HG03045 (cell line): ENCODE measurements around the gene DCLRE1B.
A peak's percentile ranks its signal among the peaks of the same experiment; 100 is the strongest.

Source experiments
- ATAC-seq: cut with Tn5 transposase; IDR thresholded peaks from one replicate; pipeline ENCODE4 v1.9.1; 2021; ENCODE audit warnings: mild to moderate bottlenecking, moderate library complexity; ENCODE audit not compliant: unreplicated experiment

DCLRE1B gene

GRCh38 chr1:113904674-113905434 is at the start of gene DCLRE1B, which contains the start of gene AP4B1:
Gene DCLRE1B, plus strand, starts transcription at chr1:113905326. Its CDS starts 261 bp downstream, at chr1:113905587.
Gene AP4B1, minus strand, starts transcription at chr1:113904799. Its CDS starts 82 bp downstream, at chr1:113904717.
- peak; percentile 90 for ATAC-seq

GRCh38 chr1:113855630-113856400 is 49.3 kb upstream of the DCLRE1B start:
- ATAC-seq, result no peak

GRCh38 chr1:113856401-113856790 is 48.7 kb upstream of the DCLRE1B start:
- no peak for ATAC-seq

GRCh38 chr1:113857776-113858175 is 47.4 kb upstream of the DCLRE1B start:
- no peak for ATAC-seq

GRCh38 chr1:113858418-113858817 is 46.7 kb upstream of the DCLRE1B start:
- ATAC-seq, result no peak

- no peak for ATAC-seq
Observed at GRCh38 chr1:113858982-113859381, 46.1 kb upstream of the DCLRE1B start.

GRCh38 chr1:113859478-113860175 is 45.5 kb upstream of the DCLRE1B start:
- ATAC-seq, result peak; percentile 83

- no peak for ATAC-seq
Observed at GRCh38 chr1:113860891-113861290, 44.2 kb upstream of the DCLRE1B start.

GRCh38 chr1:113861641-113862040 is 43.5 kb upstream of the DCLRE1B start:
- no peak for ATAC-seq

GRCh38 chr1:113868387-113869083 is 36.6 kb upstream of the DCLRE1B start:
- ATAC-seq, result no peak

- ATAC-seq, result no peak
Observed at GRCh38 chr1:113870778-113871177, 34.3 kb upstream of the DCLRE1B start.

- ATAC-seq, result peak; percentile 94
Observed at GRCh38 chr1:113871597-113872113, 33.5 kb upstream of the DCLRE1B start, which contains the start of gene PTPN22. Gene PTPN22, minus strand, starts transcription at chr1:113871712.

- peak; percentile 16 for ATAC-seq
Observed at GRCh38 chr1:113872219-113872935, 32.7 kb upstream of the DCLRE1B start.

- ATAC-seq, result no peak
Observed at GRCh38 chr1:113874012-113874879, 30.9 kb upstream of the DCLRE1B start.

GRCh38 chr1:113875714-113876113 is 29.4 kb upstream of the DCLRE1B start:
- no peak for ATAC-seq

- ATAC-seq, result no peak
Observed at GRCh38 chr1:113876176-113876575, 28.9 kb upstream of the DCLRE1B start.

- ATAC-seq, result no peak
Observed at GRCh38 chr1:113879739-113880038, 25.4 kb upstream of the DCLRE1B start.

GRCh38 chr1:113881661-113882060 is 23.5 kb upstream of the DCLRE1B start:
- no peak for ATAC-seq
